ENCODE results near the gene ZNF575. TPM values are rescaled to one million over a fixed set of nuclear protein-coding genes. Genes with fewer than 3 reads are reported as not detected.

ZNF575 gene
- total and polyA plus RNA-seq, 4 donors: 0.48 to 2.3 (median 0.65) TPM

- Histone ChIP-seq H3K27ac (ENCODE audit: low read depth in 1 of 2, low read length in 1 of 2) (peak overlapping the region; percentile 79 to 94), H3K36me3 (ENCODE audit: control insufficient read depth in 4 of 4, insufficient read depth in 4 of 4, low read length in 4 of 4) (peaks cover 0 to 3% (median 1%) of the 10 kb centered on the region in 4 donors), H3K4me3 (peak overlapping the region; percentile 18), H3K9ac (ENCODE audit: insufficient read depth in 1 of 2, low read length in 2 of 2) (peak overlapping the region in 1 of 2 donors; percentile 8), H3K27me3 (ENCODE audit: control insufficient read depth in 3 of 3, insufficient read depth in 3 of 3, low read length in 2 of 3) (no peaks in the 10 kb centered on the region), H3K4me1 (ENCODE audit: control insufficient read depth in 5 of 5, insufficient read depth in 5 of 5, low read length in 5 of 5) (peaks cover 0 to 30% (median 3%) of the 10 kb centered on the region in 5 donors), H3K9me3 (ENCODE audit: control insufficient read depth in 4 of 4, insufficient read depth in 3 of 4, low read length in 3 of 4) (no peaks in the 10 kb centered on the region)
- no peak for DNase-seq
- WGBS, 2 donors: 0 to 1% methylated on average over 16 of the region's 16 CpGs
- TF ChIP-seq, protein P1, sequence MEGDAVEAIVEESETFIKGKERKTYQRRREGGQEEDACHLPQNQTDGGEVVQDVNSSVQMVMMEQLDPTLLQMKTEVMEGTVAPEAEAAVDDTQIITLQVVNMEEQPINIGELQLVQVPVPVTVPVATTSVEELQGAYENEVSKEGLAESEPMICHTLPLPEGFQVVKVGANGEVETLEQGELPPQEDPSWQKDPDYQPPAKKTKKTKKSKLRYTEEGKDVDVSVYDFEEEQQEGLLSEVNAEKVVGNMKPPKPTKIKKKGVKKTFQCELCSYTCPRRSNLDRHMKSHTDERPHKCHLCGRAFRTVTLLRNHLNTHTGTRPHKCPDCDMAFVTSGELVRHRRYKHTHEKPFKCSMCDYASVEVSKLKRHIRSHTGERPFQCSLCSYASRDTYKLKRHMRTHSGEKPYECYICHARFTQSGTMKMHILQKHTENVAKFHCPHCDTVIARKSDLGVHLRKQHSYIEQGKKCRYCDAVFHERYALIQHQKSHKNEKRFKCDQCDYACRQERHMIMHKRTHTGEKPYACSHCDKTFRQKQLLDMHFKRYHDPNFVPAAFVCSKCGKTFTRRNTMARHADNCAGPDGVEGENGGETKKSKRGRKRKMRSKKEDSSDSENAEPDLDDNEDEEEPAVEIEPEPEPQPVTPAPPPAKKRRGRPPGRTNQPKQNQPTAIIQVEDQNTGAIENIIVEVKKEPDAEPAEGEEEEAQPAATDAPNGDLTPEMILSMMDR (IDR thresholded peaks at IDR 0.05; ENCODE audit: control extremely low read depth, extremely low read depth): no peak
- ATAC-seq (ENCODE audit: insufficient read depth, low FRiP score): no peak
Measured at GRCh38 chr19:43532571-43532961, 422 bp upstream of the ZNF575 start.

- peak overlapping the region in 1 of 2 donors; percentile 64 for H3K9ac ChIP-seq (ENCODE audit: insufficient read depth in 1 of 2, low read length in 2 of 2)
- H3K27me3 ChIP-seq (ENCODE audit: control insufficient read depth in 3 of 3, insufficient read depth in 3 of 3, low read length in 2 of 3): no peaks in the 10 kb centered on the region
- ATAC-seq (ENCODE audit: insufficient read depth, low FRiP score) (peak; percentile 85), DNase-seq (peak; percentile 99 to 100 (median 100))
- H3K9me3 ChIP-seq (ENCODE audit: control insufficient read depth in 4 of 4, insufficient read depth in 3 of 4, low read length in 3 of 4): no peaks in the 10 kb centered on the region
- peaks cover 0 to 24% (median 0%) of the 10 kb centered on the region in 5 donors for H3K4me1 ChIP-seq (ENCODE audit: control insufficient read depth in 5 of 5, insufficient read depth in 5 of 5, low read length in 5 of 5)
- H3K4me3 ChIP-seq: peak overlapping the region; percentile 34
- WGBS, 2 donors: 0 to 1% methylated on average over 41 of the region's 41 CpGs
- TF ChIP-seq, protein P1 (IDR thresholded peaks at IDR 0.05; ENCODE audit: control extremely low read depth, extremely low read depth): no peak
- H3K36me3 ChIP-seq (ENCODE audit: control insufficient read depth in 4 of 4, insufficient read depth in 4 of 4, low read length in 4 of 4): peaks cover 2 to 10% (median 5%) of the 10 kb centered on the region in 4 donors
- peak overlapping the region; percentile 79 to 94 for H3K27ac ChIP-seq (ENCODE audit: low read depth in 1 of 2, low read length in 1 of 2)
Measured at GRCh38 chr19:43533546-43534304, 737 bp downstream of the ZNF575 start.

- H3K9ac ChIP-seq (ENCODE audit: insufficient read depth in 1 of 2, low read length in 2 of 2): no peak overlapping the region
- H3K27ac ChIP-seq (ENCODE audit: low read depth in 1 of 2, low read length in 1 of 2): peak overlapping the region; percentile 18 to 43
- no peak overlapping the region for H3K4me3 ChIP-seq
- TF ChIP-seq, protein P1 (IDR thresholded peaks at IDR 0.05; ENCODE audit: control extremely low read depth, extremely low read depth): no peak
- peaks cover 0 to 24% (median 0%) of the 10 kb centered on the region in 5 donors for H3K4me1 ChIP-seq (ENCODE audit: control insufficient read depth in 5 of 5, insufficient read depth in 5 of 5, low read length in 5 of 5)
- ATAC-seq (ENCODE audit: insufficient read depth, low FRiP score) (no peak), DNase-seq (no peak)
- H3K9me3 ChIP-seq (ENCODE audit: control insufficient read depth in 4 of 4, insufficient read depth in 3 of 4, low read length in 3 of 4): peaks cover 0 to 3% (median 0%) of the 10 kb centered on the region in 4 donors
- no peaks in the 10 kb centered on the region for H3K27me3 ChIP-seq (ENCODE audit: control insufficient read depth in 3 of 3, insufficient read depth in 3 of 3, low read length in 2 of 3)
- WGBS, 2 donors: 30 to 43% methylated on average over 17 of the region's 17 CpGs
- H3K36me3 ChIP-seq (ENCODE audit: control insufficient read depth in 4 of 4, insufficient read depth in 4 of 4, low read length in 4 of 4): peaks cover 2 to 16% (median 8%) of the 10 kb centered on the region in 4 donors
Measured at GRCh38 chr19:43534305-43534815, 1.4 kb downstream of the ZNF575 start.
